Gastrocnemius medialis (tissue), 4 donors: ENCODE measurements around the gene EVC.

Experiments
- POLR2A ChIP-seq, 2 donors: fragments of 450-650 bp; IDR thresholded peaks; one replicate each; pipeline ENCODE4 v1.6.1; 2017; ENCODE audit warnings: antibody characterized with exemption in 2 of 2, mild to moderate bottlenecking in 2 of 2, moderate library complexity in 2 of 2
- TF ChIP-seq, protein P1 (sequence below), 5 experiments: fragments of 450-650 bp in 3 of 5; fragments of 200-600 bp in 2 of 5; sonication (generic) in 2 of 5; IDR thresholded peaks in 4 of 5; conservative IDR thresholded peaks in 1 of 5; 1 replicate in 4 of 5; 2 replicates in 1 of 5; pipeline ENCODE4 v1.5.1; 2016 to 2019; ENCODE audit warnings: antibody characterized with exemption in 5 of 5, mild to moderate bottlenecking in 3 of 5, moderate library complexity in 3 of 5

- TF ChIP-seq POLR2A (IDR thresholded peaks at IDR 0.05): no peak
- TF ChIP-seq, protein P1, sequence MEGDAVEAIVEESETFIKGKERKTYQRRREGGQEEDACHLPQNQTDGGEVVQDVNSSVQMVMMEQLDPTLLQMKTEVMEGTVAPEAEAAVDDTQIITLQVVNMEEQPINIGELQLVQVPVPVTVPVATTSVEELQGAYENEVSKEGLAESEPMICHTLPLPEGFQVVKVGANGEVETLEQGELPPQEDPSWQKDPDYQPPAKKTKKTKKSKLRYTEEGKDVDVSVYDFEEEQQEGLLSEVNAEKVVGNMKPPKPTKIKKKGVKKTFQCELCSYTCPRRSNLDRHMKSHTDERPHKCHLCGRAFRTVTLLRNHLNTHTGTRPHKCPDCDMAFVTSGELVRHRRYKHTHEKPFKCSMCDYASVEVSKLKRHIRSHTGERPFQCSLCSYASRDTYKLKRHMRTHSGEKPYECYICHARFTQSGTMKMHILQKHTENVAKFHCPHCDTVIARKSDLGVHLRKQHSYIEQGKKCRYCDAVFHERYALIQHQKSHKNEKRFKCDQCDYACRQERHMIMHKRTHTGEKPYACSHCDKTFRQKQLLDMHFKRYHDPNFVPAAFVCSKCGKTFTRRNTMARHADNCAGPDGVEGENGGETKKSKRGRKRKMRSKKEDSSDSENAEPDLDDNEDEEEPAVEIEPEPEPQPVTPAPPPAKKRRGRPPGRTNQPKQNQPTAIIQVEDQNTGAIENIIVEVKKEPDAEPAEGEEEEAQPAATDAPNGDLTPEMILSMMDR (IDR thresholded peaks at IDR 0.05 in 4 of 5, conservative IDR thresholded peaks at IDR 0.05 in 1 of 5): no peak
Observed at GRCh38 chr4:5742968-5743367, 32.0 kb downstream of the EVC start.
